GM19438 (cell line): ENCODE data around the gene CDK10.
"Not testable (repeated sequence)": the region's sequence is repeated elsewhere in the genome, so short reads cannot be mapped to it uniquely, and the experiment has no call there.

ENCODE experiments used
- ATAC-seq: cut with Tn5 transposase; IDR thresholded peaks from one replicate; pipeline ENCODE4 v1.9.1; 2021; ENCODE audit warnings: low read depth; ENCODE audit not compliant: unreplicated experiment

CDK10 gene

GRCh38 chr16:89667000-89667399 lies 19.5 kb upstream of the CDK10 start:
- ATAC-seq, result not testable (repeated sequence)

GRCh38 chr16:89667633-89668032 lies 18.9 kb upstream of the CDK10 start:
- ATAC-seq, result no peak

- ATAC-seq, result no peak
Measured at GRCh38 chr16:89668790-89669158, 17.7 kb upstream of the CDK10 start.

GRCh38 chr16:89669755-89670154 lies 16.7 kb upstream of the CDK10 start:
- ATAC-seq, result no peak

- ATAC-seq, result no peak
Measured at GRCh38 chr16:89670496-89671431, 15.7 kb upstream of the CDK10 start.

GRCh38 chr16:89671565-89671964 lies 14.9 kb upstream of the CDK10 start:
- not testable (repeated sequence) for ATAC-seq

GRCh38 chr16:89672177-89672941 lies 14.1 kb upstream of the CDK10 start:
- no peak for ATAC-seq

GRCh38 chr16:89678258-89678657 lies 8.2 kb upstream of the CDK10 start:
- ATAC-seq, result no peak

- no peak for ATAC-seq
Measured at GRCh38 chr16:89685916-89686315, 573 bp upstream of the CDK10 start.

- ATAC-seq, result peak; percentile 24
Measured at GRCh38 chr16:89687092-89687940, 827 bp downstream of the CDK10 start.

GRCh38 chr16:89688395-89688794 lies 1.9 kb downstream of the CDK10 start:
- ATAC-seq, result no peak

GRCh38 chr16:89689142-89689541 lies 2.7 kb downstream of the CDK10 start:
- ATAC-seq, result no peak

- not testable (repeated sequence) for ATAC-seq
Measured at GRCh38 chr16:89689621-89690020, 3.1 kb downstream of the CDK10 start.

- no peak for ATAC-seq
Measured at GRCh38 chr16:89690392-89690901, 4.0 kb downstream of the CDK10 start.

- ATAC-seq, result no peak
Measured at GRCh38 chr16:89691231-89691985, 4.9 kb downstream of the CDK10 start.

- ATAC-seq, result no peak
Measured at GRCh38 chr16:89691986-89692569, 5.6 kb downstream of the CDK10 start.

GRCh38 chr16:89693289-89693731 lies 6.8 kb downstream of the CDK10 start:
- no peak for ATAC-seq

GRCh38 chr16:89693931-89694783 lies 7.7 kb downstream of the CDK10 start:
- no peak for ATAC-seq

GRCh38 chr16:89694784-89695085 lies 8.2 kb downstream of the CDK10 start:
- ATAC-seq, result not testable (repeated sequence)
